Smooth muscle cell of the brain vasculature (primary cell): ENCODE results near the gene SLC22A16.

Experiments used
- DNase-seq: peaks from one replicate; pipeline ENCODE4 v3.0.0-alpha.2; 2012; ENCODE audit warnings: low read depth, low spot score

SLC22A16 gene

DNA sequence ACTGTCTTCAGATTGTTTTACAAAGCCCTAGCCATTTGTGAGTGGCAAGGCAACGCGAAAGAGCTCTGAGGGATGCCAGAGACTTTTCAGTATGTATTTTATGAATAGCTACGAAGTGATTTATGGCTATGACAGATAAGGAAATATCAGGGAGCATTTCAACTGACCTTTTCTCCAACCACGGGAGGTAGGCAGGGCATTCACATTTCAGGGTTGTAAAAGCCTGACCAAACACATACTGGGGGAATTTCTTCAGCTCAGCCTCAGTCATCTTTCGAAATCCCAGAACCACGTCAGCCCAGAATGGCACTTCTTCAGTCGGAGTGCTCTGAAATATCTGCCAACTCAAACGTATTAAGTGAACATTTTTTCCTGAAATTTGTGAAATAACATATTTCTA lies 71.8 kb downstream of the SLC22A16 start:
- no peak for DNase-seq

DNA sequence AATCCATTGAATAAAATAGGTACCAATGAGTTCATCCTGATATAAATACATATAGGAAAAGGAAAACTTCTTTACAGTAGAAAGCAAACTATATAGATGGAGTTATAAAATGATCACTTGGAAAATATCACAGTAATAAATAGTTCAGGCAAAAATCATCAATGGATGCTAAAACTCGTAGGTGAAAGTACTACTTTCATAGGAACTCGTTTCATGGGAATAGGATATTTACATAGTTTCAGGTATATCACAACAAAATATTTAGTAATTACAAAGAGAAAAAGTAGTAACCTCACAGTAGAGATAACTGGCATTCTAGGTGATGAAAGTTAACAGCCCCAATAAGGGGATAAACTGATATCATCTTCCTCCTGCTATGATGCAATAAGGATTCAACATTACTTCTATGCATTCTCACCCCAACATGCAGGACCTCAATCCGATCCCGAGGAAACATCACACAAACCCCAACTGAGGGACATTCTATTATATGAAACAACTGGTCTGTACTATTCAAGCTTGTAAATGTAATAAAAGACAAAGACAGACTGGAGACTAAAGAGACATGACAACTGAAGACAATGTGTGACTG lies 74.7 kb downstream of the SLC22A16 start:
- no peak for DNase-seq

DNA sequence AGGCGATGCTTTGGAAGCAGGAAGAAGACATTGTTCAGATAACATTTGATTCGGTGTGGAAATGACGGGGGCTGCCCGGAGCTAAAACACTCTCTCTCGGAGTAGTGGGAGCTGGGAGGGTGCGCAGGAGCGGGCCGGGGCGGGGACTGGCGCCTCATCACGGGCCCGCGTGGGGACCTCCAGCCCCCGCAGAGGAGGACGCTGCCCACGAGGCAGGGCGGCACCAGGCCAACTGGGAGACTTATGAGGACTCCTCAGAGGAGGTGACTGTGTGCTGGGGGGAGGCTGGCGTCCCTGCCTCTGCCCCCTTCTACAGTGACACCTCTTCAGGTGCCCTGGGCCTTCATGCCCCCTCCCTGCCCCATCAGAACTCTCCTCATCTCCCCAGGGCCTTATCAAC lies 76.2 kb downstream of the SLC22A16 start:
- no peak for DNase-seq

DNA sequence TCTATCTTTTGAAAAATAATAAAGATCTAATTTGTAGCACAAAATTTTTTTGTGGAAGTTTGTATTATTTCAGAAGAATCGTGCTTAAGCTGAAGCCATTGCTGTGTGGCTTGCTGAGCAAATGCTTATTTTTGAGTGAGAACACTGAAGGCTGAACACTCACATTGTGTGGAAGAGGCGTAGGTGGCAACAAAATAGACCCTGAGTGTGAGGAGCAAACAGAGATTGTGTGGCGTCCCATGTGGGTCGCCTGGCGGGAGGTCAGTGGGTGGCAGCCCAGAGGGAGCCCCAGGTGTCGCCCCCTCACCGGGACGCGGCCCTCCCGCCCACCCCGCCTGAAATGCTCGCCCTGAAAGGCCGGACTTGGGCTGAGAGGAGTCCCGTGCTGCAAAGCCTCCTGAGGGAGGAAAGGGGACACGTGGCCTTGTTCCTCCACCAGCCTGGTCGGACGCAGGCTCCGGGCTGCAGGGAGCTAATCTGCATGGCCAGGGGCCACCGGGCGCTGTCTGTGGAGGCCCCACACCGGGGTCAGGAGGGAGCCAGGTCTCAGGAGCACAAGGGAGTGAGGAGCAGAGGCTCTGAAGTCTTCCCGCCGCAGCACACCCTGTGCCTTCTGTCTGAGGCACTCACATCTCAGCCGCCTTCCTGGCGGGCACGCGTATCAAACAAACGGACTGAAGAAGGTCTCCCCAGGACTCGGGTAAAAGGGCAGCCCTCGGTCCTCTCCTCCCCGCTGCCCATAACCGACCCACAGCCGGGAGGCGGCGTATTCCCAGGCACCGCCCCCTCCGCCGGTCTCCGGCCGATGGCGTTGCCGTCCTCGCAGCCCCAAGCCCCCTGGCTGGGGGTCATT lies 77.0 kb downstream of the SLC22A16 start:
- DNase-seq, result no peak

DNA sequence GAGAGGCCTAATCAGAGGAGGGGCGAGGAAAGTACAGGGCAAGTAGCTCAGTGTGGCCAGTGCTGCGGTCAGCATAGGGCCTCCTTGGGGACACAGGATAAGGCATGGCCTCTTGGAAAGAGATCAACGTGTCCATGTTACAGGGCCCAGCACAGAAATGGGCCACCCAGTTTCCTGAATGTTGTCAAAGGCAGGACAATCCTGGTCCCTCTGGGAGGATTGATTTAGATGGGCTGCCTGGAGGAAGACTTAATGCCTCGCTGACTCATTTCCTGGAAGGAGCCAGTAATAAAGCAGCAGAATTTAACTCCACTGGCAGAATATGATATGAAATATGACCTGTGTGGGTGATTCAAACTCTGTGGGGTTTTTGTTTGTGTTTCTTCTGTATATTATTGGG lies 77.6 kb downstream of the SLC22A16 start:
- DNase-seq, result no peak

DNA sequence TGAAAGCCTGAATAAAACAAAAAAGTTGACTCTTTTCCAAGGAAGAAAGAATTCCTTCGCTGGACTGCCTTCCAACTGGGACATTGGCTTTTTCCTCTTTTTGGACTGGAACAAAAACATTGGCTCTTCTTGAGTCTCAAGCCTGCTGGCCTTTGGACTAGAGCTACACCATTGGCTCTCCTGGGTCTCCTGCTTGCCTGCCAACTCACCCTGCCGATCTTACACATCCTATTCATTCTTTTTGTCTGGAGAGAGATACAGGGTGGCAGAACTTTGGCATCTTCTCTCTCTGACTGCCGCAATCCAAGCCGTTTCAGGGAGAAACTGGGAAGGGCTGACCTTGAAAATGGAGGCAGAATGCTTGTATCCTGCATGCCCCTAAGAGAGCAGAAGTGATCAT lies 81.2 kb downstream of the SLC22A16 start:
- DNase-seq, result no peak

DNA sequence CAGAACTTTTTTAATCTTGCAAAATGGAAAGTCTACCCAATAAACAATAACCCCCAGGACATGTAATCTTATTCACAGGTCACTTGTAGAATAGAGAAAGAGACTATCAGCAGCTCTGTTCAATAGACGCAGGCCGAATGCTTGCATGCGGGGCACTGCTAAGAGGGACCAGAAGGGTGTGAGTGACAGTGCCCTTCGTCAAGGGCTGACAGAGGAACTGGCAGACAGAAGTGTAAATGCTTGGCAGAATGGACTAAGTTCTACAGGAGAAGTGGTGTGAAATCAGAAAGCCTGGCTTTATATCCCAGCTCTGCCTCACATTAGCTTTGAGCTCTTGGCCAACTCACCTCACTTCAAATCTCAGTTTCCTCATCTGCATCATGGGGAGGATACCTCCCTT lies 82.0 kb downstream of the SLC22A16 start:
- DNase-seq, result no peak

DNA sequence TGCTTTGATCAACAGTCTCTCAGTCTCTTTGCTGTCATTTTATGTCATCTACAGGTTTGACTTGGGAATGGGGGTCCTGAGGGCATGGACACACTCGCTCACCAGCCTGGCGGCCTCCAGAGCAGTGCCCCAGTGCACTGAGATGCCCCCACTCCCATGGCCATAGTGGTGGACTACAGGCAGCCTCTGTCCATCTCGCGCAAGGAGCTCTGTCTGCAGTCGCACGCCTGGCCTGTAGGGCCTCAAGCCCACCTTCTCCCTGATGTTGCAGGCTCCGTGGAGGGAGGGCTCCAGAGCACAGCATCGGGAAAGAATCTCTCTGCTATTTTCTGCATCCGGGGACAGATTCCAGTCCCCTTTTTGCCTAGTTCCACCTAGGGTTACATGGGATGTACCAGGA lies 83.7 kb downstream of the SLC22A16 start:
- DNase-seq, result no peak

DNA sequence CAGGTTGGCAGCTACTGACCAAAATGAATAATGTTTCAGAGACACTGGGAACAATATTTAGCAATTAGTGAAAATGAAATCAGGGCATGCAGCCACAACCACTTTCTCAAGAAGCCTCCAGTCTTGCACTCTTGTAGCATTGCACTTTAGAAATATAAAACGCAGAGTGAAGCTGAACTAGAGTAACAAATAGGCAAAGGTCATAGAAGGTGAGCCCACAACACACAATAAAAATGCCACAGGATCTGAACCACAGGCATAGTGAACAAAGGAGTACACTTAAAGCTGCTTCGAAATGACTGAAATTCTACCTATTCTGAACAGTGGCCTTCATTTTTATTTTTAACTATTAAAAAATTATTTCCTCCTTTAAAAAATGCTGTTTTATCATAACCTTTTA lies 86.0 kb downstream of the SLC22A16 start:
- DNase-seq, result no peak

DNA sequence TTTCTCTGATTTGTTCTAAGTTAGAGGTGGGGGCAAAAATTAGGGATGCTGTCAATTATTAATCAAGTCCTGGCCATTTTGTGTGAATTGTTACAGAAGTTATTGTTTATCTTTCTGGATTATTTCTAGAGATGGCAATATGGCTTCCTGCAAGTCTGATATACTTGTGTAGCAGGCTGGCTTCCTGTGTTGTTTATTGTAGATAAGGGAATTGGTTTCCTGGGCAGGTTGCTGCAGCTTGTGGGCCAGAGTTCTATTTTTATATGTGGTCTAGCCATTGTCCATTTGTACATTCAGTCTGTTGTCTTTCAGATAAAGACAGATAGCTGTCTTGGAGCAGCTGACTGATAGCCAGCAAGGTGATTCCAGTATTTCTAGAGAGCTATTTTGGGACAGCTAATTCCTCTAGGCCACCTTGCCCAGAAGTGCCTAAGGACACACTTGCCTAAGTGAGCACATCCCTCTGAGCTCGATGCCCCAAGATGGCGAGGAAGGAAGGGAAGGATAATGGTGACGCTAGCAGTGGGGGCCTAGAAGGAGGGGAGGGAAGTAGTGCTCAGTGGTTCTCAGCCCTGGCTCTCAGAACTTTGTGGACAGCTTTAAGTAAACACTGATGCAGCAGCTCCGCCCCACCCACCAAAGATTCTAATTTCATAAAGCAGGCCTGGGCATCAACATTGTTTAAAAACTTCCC lies 86.6 kb downstream of the SLC22A16 start:
- DNase-seq, result no peak

DNA sequence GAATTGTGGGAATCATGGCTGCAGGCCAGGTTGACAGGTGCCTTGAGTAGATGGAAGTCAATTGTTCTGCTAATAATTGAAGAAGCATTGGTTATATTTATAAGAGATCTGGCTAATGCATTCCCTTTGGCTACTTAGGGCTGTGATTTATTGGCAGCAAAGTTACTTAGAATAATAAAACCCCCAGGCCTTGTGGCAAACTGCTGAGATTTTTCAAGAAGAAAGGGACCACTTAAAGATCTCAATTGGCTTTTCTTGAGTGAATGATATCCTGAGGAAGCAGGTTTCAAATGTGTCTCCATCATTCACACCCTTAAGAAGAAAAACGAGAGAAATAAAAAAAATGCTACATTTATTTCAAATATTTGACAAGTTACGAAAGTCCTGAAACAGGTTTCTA lies 88.4 kb downstream of the SLC22A16 start:
- no peak for DNase-seq

DNA sequence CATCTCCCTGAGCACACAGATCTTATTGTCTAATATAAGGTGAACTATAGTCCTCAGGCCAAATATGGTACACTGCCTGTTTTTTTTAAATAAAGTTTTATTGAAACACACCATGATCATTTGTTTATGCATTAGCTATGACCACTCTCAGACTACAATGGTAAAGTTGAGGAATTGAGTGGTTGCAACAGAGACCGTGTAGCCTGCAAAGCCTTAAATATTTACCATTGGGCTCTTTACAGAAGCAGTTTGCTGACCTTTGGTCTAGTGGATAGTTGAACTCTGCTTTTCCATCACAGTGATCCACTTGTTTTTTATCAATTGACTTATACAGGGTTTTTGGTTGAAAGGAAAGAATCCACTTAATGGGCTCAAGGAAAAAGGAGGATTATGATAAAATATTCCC lies 91.0 kb downstream of the SLC22A16 start:
- no peak for DNase-seq

DNA sequence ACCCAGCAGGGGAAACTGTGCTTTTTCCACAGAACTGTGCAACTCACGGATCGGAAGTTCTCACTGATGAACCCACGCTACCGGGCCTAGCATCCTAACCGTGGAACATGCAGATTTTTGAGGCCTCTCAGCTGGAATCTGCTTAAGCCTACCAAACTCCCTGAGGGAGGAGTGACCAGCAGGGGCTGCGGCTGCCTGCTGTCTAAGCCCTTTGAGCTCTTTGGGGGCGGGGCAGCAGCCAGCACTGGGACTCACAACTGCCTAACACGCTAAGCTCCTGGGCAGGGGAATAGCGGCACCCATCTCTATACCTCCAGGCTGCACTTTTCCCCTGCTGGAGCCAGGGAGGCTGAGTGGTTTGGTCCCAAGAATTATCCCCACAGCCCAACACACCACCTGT lies 97.9 kb downstream of the SLC22A16 start:
- no peak for DNase-seq
